Erythroblast (primary cell): Measurements from ENCODE around the gene RAD51B.

Source experiments
- DNase-seq, 2 experiments: peaks; one replicate each; lab custom pipeline; 2025; lab: John Stamatoyannopoulos, UW
- GATA1 ChIP-seq: IDR thresholded peaks from 2 replicates; pipeline ENCODE4 v1.6.1; 2011; ENCODE audit warnings: low read depth, mild to moderate bottlenecking, control low read depth, low read length, moderate library complexity
- POLR2A ChIP-seq: IDR thresholded peaks from 2 replicates; pipeline ENCODE4 v1.6.1; 2011; ENCODE audit warnings: mild to moderate bottlenecking, low read length

Gene RAD51B

DNA sequence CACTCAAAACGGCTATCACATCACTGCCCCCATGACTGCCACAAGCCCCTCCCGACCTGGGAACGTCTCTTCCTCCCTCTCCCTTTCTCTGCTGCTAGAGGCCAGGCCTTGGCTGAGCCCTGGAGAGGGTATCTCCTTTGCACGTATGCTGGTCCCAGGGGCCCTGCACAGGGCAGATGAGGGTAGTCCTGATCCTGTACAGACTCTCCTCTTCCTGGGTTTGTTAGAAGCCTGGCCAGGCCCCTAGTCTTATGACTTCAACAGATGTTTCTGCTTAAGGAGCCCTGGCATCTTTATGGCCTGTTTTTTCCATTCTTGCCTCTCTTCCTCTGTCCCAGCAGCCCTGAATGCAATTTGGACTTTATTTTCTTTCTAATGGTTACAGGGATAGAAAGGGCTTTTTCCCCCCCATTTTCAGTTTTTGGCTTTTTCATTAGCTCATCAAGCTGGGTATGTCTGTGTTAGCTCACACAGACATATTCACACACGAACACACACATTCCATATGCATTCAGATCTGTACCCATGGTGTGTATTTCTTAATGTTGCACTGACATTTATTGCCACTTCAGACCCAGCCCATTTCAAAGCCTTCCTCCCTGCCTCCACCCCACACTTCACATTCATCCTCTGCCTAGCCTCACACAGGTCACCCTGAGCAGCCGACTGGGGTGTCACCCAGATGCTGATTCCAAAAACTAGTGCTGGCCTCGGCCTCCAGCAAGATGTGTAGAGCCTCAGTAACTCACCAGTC, 770.0 kb downstream of the RAD51B start:
- no peak for TF ChIP-seq GATA1
- TF ChIP-seq POLR2A, result no peak
- no peak for DNase-seq

DNA sequence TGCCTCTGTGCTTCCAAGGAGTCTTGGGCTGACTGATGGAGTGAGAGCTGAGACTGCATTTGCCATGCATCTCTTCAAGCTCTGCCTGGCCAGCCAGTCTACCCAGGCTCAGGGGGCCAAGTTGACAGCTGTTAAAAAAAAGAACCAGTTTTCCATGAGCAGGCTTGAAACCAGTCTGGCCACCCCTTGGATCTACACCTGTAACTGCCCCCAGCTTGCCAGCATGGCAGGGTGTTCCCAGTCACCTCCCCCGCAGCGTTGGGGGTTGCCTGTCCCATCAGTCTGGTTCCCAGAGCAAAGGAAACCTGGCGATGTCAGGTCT, 770.6 kb downstream of the RAD51B start:
- TF ChIP-seq POLR2A, result no peak
- no peak for TF ChIP-seq GATA1
- DNase-seq, result no peak

DNA sequence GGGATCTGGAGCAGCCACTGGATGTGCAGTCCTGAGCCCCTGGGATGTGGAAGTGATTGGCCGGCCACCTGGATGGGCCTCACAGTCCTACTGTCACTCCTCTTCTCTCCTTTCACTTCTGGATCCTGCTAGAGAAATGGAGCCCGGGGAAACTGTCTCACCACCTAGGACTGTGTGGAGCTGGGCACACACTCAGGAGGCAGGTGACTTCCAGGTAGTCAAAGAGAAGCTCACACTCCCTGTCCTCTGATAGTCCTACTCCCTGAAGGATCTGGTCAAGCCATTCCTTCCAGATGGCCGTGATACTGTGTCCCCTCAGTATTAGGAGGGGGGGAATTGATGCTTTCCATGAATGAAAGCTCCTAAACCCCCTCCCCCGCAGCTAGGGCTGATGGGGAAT, 772.2 kb downstream of the RAD51B start:
- TF ChIP-seq GATA1, result no peak
- no peak for TF ChIP-seq POLR2A
- DNase-seq, result no peak

DNA sequence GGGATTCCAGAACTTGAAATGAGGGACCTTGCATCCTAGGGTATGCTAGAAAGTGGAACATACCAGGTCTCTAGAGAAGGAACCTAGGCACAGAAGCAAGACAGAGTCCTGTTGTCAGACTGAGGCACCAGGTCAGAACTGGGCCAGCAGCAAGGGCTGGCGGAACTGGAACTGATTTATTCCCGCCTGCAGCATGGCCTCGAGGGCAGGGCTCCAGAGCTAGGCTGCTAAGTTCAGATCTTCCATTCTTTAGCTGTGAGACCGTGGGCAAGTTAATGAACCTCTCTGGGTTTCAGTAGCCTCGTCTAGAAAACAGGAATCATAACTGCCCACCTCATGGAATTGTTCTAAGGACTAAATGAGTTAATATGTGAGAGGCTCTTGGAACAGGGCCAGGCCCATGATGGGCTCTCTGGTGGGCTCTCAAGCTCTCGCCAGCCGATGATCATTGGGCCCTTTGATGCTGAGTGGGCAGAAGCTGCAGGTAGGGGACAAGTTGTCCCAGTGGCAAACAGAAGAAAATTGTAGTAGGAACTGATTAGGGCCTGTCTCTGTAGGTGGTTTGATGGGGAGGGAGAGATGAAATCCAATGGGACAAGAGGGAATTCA, 773.5 kb downstream of the RAD51B start:
- TF ChIP-seq GATA1 (no peak), POLR2A (no peak)

DNA sequence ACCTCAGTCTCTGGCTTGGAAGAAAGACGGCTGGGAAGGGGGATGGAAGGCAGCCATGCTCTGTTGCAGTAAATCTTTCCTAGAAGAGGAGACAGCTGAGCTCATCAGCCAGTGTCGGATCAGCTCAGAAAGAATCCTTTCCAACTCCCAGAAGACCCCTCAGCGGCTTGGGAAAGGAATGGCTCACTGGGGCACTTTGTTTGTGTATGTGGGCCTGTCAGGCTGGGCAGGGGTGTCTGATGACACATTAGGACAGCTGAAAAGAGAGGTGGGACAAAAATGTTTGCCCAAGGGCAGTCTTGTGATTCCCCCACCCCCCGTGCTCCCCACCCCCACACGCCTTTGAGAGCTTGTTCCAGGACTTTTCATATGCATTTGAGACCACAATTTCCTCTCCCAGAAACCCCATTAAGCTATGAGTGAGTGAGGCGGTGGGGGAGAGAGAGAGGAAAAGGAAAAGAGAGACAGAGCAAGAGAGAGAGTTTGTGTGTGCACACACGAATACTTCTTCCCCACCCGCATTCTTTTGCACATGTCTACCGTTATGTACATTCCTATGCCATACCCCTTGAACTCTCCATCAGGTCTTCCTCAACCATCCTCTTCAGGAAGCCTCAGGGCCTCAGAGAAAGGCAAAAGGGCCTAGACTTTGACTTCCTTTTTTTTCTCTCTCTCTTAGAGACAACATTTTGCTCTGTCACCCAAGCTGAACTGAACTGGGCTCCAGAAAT, 774.4 kb downstream of the RAD51B start:
- no peak for TF ChIP-seq POLR2A
- no peak for TF ChIP-seq GATA1
- DNase-seq, result no peak

More for the DNA sequence above, 773.5 kb downstream of the RAD51B start:
- DNase-seq, result no peak

DNA sequence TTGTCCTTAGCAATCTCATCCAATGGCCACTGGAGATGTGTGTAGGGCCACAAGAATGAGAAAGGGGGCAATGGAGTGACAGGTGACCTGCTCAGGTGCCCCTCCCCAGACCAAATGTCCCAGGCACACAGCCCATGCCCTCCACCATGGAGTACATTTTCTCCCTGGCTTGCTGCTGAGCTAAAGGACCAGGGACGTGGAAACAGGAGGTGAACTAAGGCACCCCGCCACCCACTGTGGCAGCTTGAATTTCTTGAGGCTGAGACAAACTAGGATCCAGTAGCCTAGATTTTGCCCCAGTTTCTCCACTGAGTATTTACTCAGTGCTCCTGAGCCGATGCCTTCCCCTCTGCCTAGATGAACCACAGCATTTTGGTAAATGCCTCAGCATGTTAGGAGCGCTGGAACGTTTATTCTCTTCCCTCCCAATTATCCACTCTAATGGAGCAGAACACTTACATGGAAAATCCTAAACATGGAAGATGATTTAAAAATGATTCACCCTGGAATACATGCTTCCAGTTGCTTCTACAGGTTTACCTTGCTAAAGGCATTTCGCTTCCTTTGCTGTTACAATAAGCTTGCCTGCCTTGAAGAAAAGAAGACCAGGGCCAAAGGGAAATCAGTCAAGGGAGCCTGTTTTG, 775.3 kb downstream of the RAD51B start:
- TF ChIP-seq POLR2A (no peak), GATA1 (no peak)
- no peak for DNase-seq

DNA sequence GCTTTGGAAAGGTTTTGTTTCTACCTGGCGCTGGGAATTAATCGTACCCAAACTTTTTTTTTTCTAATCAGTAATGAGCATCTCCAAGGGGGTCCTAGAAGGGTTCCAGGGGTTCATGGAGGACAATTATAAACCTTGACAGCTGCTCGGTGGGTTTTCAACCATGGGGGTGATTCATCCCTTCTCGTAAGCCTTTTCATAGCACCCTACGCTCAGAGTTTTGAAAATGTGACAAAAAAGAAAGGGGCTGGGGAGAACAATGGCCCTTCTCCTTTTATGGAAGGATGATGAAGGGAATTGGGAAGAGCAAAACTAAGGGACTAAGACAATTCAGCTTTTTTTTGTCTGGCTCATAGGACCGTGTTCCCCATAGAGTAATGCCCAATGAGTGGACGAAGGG, 776.6 kb downstream of the RAD51B start:
- DNase-seq, result no peak
- TF ChIP-seq GATA1 (no peak), POLR2A (no peak)

DNA sequence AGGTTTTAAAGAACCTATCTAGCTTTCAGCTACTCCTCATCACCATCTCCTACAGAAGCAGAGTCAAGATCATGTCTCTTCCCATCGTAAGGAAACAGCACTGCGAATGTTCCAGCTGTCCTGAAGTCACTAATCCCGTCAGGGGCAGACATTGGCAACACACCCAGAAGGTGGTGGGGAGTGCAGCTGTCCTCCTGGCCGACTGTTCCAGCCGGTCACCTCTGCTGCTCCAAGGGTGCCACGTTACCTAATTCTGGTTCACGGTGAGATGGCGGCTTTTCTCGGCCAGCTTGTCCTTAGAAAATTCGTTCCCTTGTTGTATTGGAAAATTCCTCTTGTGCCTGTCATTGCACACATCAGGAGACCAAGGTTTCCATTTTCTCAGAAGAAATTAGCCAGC, 777.1 kb downstream of the RAD51B start:
- no peak for DNase-seq
- no peak for TF ChIP-seq POLR2A
- no peak for TF ChIP-seq GATA1

DNA sequence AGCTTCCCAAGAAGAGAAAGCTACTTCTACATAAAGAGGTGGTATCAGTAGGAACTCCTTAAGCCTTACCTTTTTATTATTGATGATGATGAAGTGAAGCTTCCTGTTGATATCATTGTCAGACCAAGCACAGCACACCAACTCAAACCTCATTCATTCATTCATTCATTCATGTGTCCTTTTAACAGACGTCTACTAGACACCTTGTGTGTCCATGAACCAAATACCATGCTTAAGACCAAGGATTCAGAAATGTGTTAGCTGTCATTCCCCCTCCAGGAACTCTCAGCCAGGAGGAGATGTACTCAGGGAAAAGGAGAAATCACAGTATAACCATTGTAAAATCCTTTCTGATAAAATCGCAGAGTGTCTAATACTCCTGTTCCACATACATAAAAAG, 778.5 kb downstream of the RAD51B start:
- DNase-seq, result no peak
- no peak for TF ChIP-seq GATA1
- TF ChIP-seq POLR2A, result no peak

DNA sequence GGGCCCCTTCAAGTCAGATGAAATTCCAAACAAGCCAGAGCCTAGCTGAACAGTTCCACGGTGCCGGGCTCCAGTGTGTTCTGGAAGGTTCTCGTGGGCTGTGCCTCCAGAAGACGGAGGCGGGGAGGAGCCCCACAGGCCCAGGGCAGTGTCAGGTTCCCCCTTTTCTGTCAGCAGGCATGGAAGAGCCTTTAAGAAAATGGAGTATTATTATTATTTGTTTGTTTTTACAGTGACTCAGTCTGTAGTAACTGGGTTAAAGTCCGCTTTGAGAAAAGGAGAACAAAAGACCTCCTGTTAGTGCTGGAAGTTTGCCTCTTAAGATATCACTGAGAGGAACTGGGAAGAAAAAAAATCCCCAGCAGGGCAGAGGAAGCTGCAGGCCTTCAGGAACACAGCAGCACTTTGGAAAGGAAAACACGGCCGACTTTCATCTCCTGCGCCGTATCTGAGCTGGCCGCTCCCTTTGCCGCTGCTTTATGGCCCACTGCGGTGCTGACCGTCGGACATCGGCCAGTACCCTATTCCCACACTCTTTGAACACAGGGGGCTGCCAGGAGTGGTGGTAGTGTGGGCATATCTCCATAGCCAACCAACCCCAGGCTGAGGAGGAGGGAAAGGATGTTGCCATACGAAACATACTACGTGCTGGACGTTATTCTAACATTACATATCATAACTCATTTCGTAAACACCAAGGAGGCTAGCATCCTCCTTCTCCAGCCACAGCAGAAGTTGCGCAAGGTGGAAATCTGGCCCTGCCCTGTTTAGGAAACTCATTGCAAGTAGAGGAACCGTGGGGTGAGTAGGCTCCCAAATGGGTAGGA, 779.3 kb downstream of the RAD51B start:
- TF ChIP-seq POLR2A, result no peak
- TF ChIP-seq GATA1, result no peak
- DNase-seq, result no peak

DNA sequence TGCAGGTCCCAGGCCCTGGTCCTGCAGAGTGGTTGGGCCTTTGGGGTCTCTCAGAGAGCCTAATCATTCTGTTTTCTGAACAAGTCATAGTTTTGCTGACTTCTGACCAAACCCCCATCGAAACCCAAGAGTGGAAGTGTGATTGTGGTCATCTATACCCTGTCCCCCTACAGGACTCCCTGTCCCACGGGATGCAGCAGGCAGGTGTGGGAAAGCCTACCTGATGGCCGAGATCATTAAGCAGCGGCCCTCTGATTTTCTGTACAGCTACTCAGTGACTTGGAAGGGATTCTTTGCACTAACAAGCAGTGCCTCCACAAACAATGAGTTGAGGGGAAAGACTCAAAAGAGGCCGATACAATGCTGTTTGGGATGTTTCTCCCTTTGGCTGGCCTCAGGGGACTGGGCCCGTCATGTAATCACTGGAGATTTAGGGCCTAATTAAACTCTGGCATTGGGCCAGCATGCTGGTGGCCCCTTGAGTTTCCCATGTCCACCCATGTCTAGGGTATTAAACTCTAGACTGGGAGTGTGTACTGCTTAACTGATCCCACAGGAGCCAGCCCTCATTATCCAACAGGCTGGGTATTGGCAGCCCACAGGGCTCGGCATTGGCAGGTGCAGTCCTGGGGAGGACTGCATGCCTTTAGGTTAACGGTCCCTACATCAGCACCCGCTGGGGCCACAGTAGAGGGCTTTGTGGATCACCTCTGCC, 780.5 kb downstream of the RAD51B start:
- no peak for TF ChIP-seq GATA1
- no peak for TF ChIP-seq POLR2A
- no peak for DNase-seq

DNA sequence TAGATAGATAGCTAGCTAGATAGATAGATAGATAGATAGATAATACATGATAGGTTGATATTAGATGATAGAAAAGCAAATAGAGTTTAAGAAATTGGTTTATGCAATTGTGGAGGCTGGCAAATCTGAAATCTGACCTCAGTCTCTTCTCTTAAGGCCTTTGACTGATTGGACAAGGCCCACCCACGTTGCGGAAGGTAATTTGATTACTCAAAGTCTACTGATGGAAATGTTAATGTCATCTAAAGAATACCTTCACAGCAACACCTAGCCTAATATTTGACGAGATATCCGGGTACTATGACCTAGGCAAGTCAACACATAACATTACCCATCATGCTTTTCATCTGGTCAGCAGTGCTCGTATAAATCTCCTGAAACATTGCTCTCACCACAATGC, 782.9 kb downstream of the RAD51B start:
- TF ChIP-seq POLR2A (no peak), GATA1 (no peak)
- DNase-seq, result no peak
